HG03039 (cell line): Measurements from ENCODE around the gene RAD51AP2.

ENCODE experiments used
- ATAC-seq: cut with Tn5 transposase; IDR thresholded peaks from one replicate; pipeline ENCODE4 v1.9.1; 2021; ENCODE audit warnings: mild to moderate bottlenecking, moderate library complexity; ENCODE audit not compliant: unreplicated experiment

RAD51AP2 gene

DNA sequence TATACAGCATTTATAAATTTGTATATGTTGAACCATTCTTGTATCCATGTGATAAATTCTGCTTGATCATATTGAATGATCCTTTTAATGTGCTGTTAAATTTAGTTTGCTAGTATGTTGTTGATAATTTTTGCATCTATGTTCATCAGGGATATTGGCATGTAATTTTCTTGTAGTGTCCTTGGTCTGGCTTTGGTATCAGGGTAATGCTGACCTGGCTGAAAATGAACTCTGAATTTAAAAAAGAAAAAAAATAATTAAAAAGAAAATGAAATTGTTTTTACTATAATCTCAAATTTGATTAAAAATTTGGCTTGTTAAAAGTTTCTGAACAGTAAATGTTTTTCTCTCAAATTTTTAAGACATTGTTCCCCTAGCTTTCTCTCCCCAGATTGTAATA lies 46.3 kb downstream of the RAD51AP2 start:
- ATAC-seq: no peak

DNA sequence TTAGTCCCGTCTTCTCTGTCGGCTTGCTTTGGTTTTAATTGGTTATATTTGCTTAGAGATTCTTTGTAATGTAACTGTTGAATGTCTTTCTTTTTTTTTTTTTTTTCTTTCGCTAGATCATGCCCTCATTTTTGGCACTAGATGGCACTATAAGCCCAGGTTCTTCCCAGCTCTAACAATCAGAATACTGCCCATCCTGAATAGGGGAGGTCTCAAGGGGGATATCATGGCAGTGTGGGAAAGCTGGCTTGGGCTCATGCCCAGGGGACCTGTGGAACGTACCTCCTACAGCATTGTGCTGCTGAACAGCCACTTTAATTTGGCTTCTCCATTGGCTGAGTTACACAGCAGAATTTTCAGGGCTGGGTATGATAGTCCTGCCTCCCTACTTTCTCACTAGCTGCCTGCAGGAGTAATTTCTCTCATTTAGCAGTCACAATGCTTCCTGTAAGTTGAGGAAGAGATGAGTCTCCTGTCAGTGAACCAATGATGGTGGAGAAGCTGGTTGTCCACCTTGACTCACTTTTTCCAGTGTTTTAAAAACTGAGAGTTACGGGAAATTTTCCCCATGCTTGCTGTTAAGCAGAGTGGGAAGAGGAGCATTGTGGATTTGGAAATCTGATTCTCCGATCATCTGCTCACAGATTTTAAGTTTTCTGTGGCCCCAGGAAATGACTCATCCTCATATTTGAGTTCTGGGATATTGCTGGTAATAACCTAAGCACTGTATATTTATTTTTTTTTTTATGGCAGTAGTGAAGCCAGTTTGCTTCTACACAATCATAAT lies 47.2 kb downstream of the RAD51AP2 start:
- ATAC-seq: no peak

DNA sequence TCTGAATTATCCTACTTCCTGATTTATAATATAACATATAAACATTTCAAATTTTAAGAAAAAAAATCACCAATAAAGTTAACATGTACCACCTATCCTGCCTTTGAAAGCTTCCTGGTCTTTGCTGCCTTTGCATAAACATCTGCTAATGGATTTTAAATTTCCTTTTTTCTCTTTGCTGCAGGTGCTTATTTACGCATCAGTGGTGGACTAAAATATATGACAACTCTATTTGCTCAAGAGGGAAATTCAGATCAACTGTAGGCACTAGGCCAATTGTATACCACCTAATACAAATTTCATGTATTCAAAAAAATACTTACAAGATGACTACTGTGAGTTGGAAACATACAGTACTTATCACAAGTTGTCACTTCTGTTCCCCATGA lies 57.2 kb downstream of the RAD51AP2 start:
- no peak for ATAC-seq
